ENCODE measurements around the gene KRTAP4-8.
"Not testable (repeated sequence)": the region's sequence is repeated elsewhere in the genome, so short reads cannot be mapped to it uniquely, and the experiment has no call there.

Gene KRTAP4-8

GRCh38 chr17:41065016-41065689, 32.8 kb downstream of the KRTAP4-8 start:
- DNase-seq (ENCODE audit: low read depth), result not testable (repeated sequence)

GRCh38 chr17:41064301-41064700, 33.6 kb downstream of the KRTAP4-8 start:
- no peak for DNase-seq (ENCODE audit: low read depth)

DNA sequence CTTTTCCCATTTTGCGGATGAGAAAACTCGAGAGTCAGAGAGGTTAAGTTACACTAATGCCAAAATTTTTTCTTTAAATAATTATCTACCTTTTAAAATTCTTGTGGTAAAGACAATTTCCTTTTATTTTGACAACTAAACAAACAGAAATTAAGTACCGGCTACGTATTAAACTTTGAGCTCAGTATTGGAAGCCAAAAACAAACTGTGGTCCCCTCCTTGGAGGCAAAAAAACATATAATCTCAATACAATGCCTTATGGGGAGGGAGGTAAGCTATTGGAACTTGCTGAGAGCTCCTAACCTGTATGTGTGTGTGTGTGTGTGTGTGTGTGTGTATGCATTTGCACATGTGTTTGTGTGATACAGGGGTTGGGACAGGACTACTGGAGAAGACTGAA, 34.5 kb downstream of the KRTAP4-8 start:
- no peak for DNase-seq (ENCODE audit: low read depth)

DNA sequence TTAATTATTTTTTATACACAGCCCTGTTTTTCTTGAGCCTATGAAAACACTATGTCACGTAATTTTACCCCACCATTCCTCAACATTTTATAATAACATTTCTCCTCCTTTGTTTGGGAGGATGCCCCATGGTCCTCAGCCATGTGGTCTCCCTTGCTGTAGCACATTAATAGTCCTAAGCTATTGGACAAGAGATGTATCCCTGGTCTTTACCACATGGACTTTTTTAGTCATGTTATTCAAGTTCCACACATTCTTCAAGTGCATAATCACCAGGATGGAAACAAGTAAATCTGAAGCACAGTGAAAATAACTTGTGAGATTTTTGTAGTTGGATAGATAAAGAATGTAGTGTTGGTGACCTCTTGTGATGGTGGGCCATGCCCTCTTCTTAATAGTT, 36.0 kb downstream of the KRTAP4-8 start:
- DNase-seq (ENCODE audit: low read depth), result no peak

DNA sequence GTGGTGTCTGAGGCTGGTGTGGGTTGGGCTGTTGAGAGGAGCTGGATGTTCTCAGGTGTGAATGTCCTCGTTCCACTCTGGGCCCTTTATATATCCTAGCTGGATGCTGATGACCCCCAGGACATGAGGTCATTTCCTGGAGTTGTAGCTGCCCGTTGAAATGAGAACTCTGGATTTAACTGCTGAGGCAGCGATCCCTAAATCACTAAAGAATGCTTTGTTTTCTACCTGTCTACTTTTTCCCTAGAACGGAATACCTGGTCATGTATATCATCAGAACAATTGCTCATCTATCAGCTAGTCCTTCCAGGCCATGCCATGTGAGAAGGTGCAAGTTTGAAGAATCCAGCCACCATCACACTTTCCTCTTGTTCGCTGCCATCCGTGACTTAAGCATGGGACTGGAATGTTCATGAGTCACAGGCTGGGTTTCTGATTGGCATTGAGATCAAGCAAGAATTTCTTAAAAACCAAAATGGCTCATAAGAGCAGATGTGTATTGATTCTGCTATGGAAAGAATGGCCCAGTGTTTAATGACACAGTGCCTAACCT, 37.8 kb downstream of the KRTAP4-8 start, which contains the start of gene KRTAP2-3:
Gene KRTAP2-3 (minus strand): TSS at position 63 of the 553 bp plus-strand sequence. CDS start 64 bp downstream, outside the sequence.
- no peak for DNase-seq (ENCODE audit: low read depth)

GRCh38 chr17:41059276-41060051, 38.5 kb downstream of the KRTAP4-8 start:
- DNase-seq (ENCODE audit: low read depth), result not testable (repeated sequence)

DNA sequence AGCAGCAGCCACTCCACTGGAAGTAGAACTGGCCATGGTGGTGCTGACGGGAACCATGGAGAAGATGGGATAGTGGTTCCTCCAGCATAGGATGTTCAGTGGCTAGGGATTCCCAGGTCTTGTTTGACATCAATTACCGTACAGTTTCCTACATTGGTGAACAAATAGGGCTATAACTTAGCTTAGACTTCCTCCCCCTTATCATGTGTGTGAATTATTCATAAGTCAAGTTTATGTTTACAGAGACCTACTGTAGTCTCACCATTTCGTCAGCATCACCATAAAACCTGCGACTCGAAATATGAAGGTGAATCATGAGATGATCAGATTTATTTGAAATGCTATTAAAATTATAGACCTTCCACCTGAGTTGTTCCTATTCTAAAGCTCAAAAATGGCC, 39.2 kb downstream of the KRTAP4-8 start:
- no peak for DNase-seq (ENCODE audit: low read depth)

DNA sequence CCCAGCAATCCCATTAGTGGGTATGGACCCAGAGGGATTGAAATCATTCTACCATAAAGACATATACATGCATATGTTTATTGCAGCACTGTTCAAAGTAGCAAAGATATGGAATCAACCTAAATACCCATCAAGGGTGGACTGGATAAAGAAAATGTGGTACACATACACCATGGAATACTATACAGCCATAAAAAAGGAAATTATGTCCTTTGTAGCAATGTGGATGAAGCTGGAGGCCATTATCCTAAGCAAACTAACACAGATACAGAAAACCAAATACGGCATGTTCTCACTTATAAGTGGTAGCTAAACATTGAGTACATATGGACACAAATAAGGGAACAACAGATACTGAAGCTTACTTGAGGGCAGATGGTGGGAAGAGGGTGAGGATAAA, 40.4 kb downstream of the KRTAP4-8 start:
- DNase-seq (ENCODE audit: low read depth), result no peak

GRCh38 chr17:41055130-41055529, 42.8 kb downstream of the KRTAP4-8 start, which contains the start of gene KRTAP2-2:
Gene KRTAP2-2 (minus strand): TSS chr17:41055230. CDS start chr17:41055211, 19 bp downstream.
- not testable (repeated sequence) for DNase-seq (ENCODE audit: low read depth)

DNA sequence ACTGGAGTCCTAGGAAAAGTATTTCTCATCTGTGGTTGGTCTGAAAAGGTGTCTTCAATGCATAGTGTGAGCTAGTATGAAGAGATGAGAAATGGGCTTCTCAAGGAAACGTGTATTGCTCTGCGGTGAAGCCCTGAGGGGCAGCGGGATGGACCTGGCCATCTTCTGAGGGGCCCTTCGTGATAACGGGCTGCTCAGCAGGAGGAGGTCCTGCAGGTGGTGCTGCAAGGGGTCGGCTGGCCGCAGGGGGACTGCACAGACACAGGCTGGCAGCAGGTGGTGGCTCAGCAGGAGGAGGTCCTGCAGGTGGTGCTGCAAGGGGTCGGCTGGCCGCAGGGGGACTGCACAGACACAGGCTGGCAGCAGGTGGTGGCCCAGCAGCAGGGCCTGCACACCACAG, 43.4 kb downstream of the KRTAP4-8 start:
- not testable (repeated sequence) for DNase-seq (ENCODE audit: low read depth)

- no peak for DNase-seq (ENCODE audit: low read depth)
Observed at GRCh38 chr17:41054025-41054424, 43.9 kb downstream of the KRTAP4-8 start.

DNA sequence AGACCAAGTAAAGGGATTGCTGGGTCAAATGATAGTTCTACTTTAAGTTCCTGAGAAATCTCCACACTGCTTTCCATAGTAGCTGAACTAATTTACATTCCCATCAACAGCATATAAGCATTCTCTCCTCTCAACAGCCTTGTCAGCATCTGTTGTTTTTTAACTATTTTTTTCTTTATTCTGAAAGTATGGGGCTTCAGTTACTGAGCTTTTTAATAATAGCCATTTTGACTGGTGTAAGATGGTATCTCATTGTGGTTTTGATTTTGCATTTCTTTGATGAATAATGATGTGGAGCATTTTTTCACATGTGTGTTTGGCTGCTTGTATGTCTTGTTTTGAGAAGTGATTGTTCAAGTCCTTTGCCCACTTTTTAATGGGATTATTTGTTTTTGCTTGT, 45.4 kb downstream of the KRTAP4-8 start:
- DNase-seq (ENCODE audit: low read depth), result no peak

GRCh38 chr17:41049110-41049509, 48.8 kb downstream of the KRTAP4-8 start:
- no peak for DNase-seq (ENCODE audit: low read depth)

GRCh38 chr17:41048441-41048840, 49.5 kb downstream of the KRTAP4-8 start:
- DNase-seq (ENCODE audit: low read depth), result no peak
